Stimulated activated CD4-positive, alpha-beta T cell treated with anti-CD3 and anti-CD28 coated beads, Interleukin-1b, Interleukin-23, amount 100 ng/mL, for 4 hours (primary cell): ENCODE data around the gene HBA1.
"Not testable (repeated sequence)": the region's sequence is repeated elsewhere in the genome, so short reads cannot be mapped to it uniquely, and the experiment has no call there.

Source experiments
- DNase-seq, 2 donors: peaks; one replicate each; pipeline ENCODE4 v3.0.0-alpha.2; 2020; ENCODE audit warnings: low read depth in 2 of 2

Gene HBA1

DNA sequence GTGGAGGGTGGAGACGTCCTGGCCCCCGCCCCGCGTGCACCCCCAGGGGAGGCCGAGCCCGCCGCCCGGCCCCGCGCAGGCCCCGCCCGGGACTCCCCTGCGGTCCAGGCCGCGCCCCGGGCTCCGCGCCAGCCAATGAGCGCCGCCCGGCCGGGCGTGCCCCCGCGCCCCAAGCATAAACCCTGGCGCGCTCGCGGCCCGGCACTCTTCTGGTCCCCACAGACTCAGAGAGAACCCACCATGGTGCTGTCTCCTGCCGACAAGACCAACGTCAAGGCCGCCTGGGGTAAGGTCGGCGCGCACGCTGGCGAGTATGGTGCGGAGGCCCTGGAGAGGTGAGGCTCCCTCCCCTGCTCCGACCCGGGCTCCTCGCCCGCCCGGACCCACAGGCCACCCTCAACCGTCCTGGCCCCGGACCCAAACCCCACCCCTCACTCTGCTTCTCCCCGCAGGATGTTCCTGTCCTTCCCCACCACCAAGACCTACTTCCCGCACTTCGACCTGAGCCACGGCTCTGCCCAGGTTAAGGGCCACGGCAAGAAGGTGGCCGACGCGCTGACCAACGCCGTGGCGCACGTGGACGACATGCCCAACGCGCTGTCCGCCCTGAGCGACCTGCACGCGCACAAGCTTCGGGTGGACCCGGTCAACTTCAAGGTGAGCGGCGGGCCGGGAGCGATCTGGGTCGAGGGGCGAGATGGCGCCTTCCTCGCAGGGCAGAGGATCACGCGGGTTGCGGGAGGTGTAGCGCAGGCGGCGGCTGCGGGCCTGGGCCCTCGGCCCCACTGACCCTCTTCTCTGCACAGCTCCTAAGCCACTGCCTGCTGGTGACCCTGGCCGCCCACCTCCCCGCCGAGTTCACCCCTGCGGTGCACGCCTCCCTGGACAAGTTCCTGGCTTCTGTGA is at the start of gene HBA1:
TSS of gene HBA1 (plus strand) at position 204 of the 906 bp plus-strand sequence. CDS start at position 241, 37 bp downstream.
- DNase-seq: not testable (repeated sequence)

DNA sequence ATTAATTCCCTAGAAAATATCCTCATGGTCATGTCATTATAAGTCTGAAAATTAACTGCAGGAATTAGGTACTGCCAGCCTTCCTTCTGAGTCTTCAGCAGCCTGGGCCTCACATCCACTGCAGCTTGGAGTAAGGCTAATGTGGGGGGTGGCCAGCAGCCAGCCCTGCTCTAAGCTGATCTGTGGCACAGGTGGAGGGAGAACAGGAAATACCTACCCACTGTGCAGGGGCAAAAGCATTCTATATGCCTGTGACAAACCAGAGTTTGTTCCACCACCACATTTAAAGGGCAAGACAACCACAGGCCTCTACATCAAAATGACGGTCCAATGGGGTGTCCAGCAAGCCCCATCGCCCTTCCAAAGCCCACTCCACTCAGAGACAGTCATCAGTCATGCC is 47.4 kb upstream of the HBA1 start:
- no peak for DNase-seq

DNA sequence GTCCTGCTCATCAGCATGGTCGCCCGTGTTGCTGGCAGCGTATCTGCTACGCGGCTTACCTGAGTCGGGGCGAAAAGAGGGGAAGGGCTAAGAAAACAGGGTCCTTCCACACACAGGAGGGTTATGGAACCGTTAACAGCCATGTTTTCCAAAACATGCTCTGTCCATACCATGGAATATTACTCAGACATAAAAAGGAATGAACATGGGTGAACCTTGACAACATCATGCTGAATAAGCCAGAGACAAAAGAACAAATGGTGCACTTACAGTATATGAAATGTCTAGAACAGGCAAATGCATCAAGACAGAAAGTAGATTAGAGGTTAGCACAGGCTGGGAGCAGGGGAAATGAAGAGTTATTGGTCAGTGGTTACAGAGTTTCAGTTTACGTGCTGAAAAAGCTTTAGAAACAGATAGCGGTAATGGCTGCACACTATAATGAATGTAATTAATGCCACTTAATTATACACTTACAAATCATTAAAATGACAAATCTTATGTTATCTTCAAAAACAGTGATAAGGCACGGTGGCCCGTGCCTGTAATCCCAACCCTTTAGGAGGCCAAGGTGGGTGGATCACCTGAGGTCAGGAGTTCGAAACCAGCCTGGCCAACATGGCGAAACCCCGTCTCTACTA is 45.8 kb upstream of the HBA1 start:
- no peak for DNase-seq

DNA sequence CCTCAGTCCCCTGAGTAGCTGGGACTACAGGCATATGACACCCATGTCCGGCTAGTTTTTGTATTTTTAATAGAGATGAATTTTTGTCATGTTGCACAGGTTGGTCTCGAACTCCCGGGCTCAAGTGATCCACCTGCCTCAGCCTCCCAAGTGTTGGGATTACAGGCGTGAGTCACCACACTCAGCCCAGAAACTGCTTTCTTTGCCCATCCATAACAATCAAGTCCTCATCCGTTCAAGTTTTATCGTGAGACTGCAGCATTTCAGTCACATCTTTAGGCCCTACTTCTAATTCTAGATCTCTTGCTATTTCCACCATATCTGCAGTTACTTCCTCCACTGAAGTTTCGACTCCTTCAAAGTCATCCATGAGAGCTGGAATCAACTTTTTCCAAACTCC is 44.4 kb upstream of the HBA1 start:
- no peak for DNase-seq

DNA sequence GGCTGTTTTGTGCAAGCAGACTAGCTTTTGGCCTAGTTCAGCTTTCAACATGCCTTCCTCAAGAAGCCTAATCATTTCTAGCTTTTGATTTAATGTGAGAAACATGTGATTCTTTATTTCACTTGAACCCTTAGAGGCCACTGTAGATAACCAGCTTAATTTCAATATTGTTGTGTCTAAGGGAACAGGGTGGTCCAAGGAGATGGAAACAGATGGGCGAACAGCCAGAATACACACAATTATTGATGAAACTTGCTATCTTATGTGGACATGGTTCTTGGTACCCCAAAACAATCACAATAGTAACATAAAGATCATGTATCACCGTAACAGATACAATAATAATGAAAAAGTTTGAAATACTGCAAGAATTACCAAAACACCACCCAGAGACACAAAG is 42.8 kb upstream of the HBA1 start:
- DNase-seq: no peak

DNA sequence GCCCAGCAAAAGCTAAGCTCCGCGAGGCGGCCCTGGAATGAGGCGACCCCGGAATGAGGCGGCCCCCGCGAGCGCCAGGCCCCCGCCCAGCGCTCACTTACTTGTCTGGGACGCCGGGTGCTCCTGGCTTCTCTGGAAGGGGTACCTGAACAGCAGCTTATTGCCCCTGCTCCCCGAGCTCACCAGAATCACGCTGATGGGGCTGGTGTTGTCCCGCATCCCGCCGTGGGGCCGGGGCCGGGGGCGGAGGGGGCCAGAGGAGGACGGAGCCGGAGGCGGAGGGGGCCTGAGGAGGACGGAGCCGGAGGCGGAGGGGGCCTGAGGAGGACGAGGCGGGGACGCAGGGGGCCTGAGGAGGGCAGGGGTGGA is 38.4 kb upstream of the HBA1 start:
- peak in 1 of 2 donors; percentile 27 for DNase-seq

DNA sequence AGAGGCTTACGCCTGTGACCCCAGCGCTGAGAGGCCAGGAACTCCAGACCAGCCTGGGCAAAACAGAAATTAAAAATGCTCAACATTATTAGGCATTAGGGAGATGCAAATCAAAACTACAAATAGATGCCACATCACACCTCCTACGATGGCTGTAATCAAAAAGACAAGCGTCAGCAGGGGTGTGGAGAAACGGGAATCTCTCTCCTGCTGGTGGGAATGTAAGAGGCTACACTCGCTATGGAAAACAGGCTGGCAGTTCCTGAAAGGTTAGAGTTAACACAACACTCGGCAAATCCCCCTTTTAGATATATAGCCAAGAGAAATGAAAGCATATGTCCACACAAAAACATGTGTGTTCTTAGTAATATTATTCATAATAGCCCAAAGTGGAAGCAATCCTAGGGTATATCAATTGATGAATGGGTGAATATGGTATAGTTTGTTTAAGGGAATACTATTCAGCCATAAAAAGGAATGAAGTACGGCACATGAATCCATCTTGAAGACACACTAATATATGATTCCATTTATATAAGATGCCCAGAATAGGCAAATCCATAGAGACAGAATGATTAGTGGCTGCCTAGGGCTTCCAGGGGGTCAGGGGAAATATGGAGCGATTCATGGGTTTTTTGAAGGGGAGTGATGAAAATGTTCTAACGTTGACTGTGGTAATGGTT is 36.2 kb upstream of the HBA1 start:
- DNase-seq: no peak

DNA sequence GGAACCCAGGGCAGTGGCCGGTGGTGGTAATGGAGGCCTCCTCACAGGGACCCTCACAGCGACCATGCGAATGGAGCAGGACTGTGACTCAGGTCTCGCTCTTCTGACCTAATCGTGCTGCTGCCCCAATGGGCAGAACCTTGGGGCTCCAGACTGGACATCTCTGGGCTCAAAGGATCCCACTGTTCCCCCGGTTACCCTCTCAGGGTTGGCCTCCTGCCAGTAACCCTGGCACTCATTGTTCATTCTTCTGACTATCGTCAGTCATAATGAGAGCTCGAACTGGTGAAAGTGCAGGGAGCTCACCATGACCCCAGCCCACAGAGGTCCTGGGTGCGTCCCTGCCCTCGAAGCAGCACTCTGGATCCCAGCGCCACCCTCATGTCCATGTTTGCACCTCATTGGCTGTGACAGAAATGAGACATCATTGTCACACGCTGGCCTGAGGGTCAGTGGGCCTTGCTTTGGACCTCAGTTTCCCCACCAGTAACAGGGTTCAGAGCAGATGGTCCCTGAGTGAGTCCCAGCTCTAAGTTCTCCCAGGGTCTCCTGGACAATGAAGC is 34.0 kb upstream of the HBA1 start:
- DNase-seq: no peak

DNA sequence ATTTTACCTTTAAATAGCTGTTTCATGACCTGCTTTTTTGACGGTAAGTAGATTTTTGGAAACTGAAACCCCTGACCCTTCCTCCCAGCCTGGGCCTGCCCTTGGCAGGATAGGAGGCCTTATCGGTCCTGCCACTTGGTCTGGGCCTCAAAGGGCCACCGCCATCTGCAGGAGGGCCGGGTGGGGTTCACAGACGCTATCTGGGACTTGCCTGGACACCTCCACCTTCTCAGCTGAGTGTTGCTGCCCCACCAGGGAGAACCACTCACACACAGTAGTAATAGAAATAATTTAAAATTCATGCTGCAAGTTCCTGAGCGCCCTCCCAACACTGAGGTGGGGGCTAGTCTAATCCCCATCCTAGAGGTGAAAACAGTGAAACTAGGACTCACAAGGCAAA is 33.4 kb upstream of the HBA1 start:
- DNase-seq: no peak

DNA sequence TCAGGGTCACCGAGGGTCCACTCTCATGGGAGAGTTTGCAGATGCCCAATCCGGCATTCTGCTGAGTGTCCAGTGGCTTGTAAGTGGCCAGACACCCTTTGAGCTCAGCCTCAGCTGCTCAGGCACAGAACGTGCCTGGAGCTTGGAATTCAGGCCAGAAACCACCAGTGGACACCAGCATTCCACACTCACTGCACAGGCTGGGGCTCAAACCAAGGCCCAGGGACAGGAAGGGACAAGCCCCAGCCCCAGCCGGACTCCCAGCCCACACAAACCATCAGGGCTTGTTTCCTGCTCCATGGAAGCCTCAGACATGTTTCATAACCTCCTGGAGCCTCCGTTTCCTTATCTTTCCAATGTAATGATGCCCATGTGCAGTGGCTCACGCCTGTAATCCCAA is 33.0 kb upstream of the HBA1 start:
- no peak for DNase-seq

DNA sequence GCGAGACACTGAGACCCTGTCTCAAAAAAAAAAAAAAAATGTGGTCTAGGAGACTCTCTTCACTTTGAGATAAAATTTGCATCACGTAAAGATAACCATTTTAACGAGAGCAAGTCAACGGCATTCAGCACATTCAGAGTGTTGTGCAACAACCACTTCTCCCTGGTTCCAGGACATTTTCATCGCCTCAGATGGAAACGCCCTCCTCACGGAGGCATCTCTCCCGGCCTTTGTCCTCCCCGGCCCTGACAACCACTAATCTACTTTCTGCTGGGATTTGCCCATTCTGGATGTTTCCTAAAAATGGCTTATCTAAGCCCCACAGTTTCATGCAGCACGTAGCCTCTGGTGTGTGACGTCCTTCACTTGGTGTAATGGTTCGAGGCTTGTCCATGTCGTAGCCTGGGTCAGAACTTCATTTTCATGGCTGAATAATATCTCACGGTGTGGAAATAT is 31.7 kb upstream of the HBA1 start:
- no peak for DNase-seq

DNA sequence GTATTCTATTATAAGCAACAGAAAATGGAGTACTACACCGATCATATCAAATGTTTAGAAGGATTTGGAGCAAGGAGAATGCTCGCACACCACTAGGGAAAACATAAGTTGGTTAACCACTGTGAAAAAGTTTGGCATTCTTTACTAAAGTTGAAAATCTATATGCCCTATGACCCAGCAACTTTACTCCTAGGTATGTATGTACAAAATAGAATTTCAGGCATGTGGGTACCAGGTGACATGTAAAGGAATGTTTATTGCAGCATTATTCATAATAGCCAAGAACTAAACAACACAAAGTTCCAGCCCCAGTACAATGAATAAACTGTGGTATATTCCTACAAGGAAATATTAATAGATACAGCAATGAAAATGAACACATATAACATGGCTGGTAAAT is 29.8 kb upstream of the HBA1 start:
- no peak for DNase-seq

DNA sequence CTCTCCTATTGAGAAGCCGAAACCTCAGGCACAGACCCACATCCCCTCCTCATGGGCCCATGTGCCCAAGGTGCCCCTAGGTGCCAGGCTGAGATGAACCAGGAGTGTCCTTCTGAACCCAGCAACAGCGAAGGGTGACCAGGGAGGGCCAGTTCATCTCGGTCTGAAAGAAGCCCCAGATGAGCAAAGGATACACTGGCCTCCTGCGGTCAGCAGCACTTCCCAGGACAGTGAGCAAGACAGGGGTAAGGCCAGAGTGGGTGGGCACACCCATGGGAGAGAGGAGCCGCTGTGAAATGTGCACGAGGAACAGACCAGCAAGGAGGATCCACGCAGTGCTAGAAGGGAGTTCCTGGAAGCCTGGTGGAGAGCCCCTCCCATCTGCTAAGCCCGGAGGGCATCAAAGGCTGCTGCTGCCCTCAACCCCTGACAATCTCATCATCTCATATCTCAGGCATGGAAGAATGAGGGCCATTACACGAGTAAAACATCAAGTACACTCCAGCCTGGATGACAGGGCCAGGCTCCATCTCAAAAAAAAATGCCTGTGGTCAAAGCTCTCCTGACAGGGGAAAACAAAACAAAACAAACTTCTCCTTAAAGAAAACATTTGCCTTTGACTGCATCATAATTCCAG is 27.3 kb upstream of the HBA1 start:
- DNase-seq: no peak

DNA sequence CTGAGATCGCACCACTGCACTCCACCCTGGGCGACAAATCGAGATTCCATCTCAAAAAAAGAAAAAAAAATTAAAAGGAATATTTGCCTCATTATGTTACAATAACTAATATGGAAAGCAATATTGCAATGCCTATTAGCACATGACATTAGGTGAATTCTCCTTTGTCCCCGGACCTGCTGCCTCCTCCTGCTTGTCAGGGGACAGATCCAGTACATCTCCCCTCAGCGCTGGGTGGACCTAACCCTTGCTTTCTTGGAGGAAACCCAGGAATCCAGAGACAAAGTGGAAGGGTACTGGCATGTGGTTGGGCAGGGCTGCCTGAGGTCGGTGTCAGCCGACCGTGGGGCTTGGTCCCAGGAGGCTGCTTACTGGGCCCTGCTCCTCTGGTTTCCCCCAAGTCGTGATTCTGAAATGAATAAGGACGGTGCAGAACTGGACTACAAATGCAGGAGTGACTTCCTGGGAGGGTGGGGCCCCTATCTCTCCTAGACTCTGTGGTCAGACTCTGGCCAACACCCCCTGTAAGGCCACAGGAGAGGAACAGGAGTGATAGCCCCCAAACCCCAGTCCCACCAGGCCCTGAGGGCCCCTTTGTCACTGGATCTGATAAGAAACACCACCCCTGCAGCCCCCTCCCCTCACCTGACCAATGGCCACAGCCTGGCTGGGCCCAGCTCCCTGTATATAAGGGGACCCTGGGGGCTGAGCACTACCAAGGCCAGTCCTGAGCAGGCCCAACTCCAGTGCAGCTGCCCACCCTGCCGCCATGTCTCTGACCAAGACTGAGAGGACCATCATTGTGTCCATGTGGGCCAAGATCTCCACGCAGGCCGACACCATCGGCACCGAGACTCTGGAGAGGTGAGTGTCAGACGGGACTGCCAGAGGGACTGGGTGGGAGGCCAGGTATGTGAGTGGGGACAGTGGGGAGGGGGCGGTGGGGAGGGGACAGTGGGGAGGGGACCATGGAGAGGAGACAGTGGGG is 24.0 kb upstream of the HBA1 start, which contains the start of gene HBZ:
TSS of gene HBZ (plus strand) at position 504 of the 988 bp plus-strand sequence. CDS start at position 770, 266 bp downstream.
- DNase-seq: no peak

DNA sequence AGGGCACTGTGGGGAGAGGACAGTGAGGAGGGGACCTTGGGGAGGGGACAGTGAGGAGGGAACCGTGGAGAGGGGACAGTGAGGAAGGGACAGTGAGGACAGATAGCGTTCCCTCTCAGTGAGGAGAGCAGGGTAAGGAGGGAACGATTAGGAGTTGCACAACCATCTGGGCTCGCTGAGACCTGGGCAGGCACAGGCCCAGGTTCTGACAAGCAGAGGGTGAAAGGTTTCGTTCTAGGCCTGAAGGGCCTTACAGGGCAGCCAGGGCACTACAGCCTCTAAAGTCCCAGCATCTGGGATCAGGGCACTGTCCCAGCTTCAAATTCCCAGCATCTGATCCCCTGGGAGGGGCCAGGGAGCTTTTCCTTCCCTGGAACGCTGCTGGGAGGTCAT is 23.4 kb upstream of the HBA1 start:
- not testable (repeated sequence) for DNase-seq

DNA sequence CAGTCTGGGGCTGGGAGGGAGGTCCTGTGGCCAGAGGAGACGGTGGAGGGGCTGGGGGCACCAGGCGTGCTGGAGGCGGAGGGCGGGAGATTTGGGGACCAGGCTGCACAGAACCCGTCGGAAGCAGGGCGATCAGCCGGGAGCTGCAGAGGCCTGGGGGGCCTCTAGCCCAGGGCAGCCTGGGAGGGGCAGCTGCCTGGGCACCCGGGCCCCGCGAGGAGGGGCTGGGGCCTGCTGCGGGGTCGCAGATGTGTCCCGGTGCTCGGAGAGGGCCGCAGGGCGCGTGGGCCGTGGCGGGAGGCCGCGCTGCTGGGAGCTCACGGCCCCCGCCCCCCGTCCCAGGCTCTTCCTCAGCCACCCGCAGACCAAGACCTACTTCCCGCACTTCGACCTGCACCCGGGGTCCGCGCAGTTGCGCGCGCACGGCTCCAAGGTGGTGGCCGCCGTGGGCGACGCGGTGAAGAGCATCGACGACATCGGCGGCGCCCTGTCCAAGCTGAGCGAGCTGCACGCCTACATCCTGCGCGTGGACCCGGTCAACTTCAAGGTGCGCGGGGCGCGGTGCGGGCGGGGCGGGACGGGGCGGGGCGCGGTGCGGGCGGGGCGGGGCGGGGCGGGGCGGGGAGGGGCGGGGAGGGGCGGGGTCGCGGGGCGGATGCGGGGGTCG is 22.8 kb upstream of the HBA1 start:
- DNase-seq: not testable (repeated sequence)

DNA sequence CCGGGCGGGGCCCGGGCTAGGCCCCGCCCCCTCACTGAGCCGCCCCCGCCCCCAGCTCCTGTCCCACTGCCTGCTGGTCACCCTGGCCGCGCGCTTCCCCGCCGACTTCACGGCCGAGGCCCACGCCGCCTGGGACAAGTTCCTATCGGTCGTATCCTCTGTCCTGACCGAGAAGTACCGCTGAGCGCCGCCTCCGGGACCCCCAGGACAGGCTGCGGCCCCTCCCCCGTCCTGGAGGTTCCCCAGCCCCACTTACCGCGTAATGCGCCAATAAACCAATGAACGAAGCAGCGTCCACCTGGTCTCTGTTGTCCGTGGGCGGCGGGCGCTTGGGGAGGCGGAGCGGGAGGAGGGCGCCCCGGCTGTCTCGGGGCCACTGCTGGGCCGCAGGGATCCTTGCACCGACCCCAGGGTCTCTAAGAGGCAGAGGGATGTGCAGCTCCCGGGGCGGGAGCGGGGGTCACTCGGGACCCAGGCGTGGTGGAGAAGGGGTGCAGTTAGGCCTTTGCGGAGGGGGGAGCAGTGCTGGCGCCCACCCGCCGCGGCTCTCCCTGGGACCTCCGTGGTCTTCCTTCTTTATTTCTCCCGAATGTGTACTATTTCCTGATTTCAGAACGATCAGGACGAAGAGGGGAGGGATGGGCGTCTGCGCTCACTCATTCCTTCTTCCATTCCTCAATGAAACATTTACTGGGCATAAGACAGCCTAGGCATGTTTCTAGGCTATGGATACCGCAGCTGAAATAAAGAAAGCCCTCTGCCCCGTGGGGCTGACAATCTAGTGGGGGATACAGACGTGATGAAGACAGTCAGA is 22.1 kb upstream of the HBA1 start:
- DNase-seq: no peak

DNA sequence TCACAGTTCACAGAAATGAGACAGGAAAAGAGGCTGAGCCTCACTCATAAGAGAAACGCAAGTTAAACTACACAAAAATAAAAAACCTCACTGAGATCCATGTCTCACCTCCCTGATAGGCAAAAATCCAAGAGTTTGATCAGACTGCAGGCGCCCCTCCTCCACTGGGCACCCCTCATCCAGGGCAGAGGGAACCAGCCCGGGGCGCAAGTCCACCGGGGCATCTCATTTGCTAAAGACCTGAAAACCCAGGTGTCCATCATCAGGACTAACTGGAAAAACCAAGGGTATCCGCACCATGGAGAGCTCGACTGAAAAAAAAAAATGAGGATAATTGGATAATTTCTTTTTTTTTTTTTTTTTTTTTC is 21.5 kb upstream of the HBA1 start:
- no peak for DNase-seq
